OCI-LY7 (cell line): Measurements from ENCODE around the gene NARS2. TPM values are rescaled to one million over a fixed set of nuclear protein-coding genes. Genes with fewer than 3 reads are reported as not detected.
"Not testable (repeated sequence)": the region's sequence is repeated elsewhere in the genome, so short reads cannot be mapped to it uniquely, and the experiment has no call there.

Experiments
- BruUV-seq: library from RNA; stranded (reverse); fragments of 400-500 nt; replicated peaks from 2 replicates; lab custom pipeline; 2021; lab: Mats Ljungman, UMichigan
- CTCF ChIA-PET: fragments of 300-600 bp; sonication (Branson Sonifier 250); formaldehyde crosslinking; loops from one replicate; lab custom pipeline; 2022; ENCODE audit warnings: antibody characterized with exemption; ENCODE audit not compliant: unreplicated experiment; lab: Charles Lee
- POLR2A ChIA-PET: fragments of 300-600 bp; sonication (Branson Sonifier 250); formaldehyde crosslinking; loops from one replicate; lab custom pipeline; 2022; ENCODE audit warnings: antibody characterized with exemption; lab: Charles Lee
- DNase-seq: peaks from one replicate; pipeline ENCODE4 v3.0.0-alpha.2; 2015; ENCODE audit warnings: low spot score
- H2AFZ ChIP-seq: fragments of 200-600 bp; sonication (generic), shearing (Covaris generic); 2 replicates; pipeline ENCODE4 v1.6.1; 2014; ENCODE audit warnings: mild to moderate bottlenecking, antibody characterized with exemption, low read length, moderate library complexity
- H3K27ac ChIP-seq: fragments of 200-600 bp; sonication (generic); 2 replicates; pipeline ENCODE4 v1.5.1; 2014; ENCODE audit warnings: mixed run types, low read depth, mild to moderate bottlenecking, moderate library complexity, low read length, inconsistent platforms; ENCODE audit not compliant: poor library complexity, severe bottlenecking
- H3K36me3 ChIP-seq: fragments of 200-600 bp; sonication (generic); 2 replicates; pipeline ENCODE4 v1.6.1; 2014; ENCODE audit warnings: mild to moderate bottlenecking, antibody characterized with exemption, low read length, moderate library complexity, mixed read lengths; ENCODE audit not compliant: insufficient read depth
- H3K4me1 ChIP-seq: fragments of 200-600 bp; sonication (generic); 2 replicates; pipeline ENCODE4 v1.5.1; 2014; ENCODE audit warnings: mild to moderate bottlenecking, low read length; ENCODE audit not compliant: insufficient read depth, poor library complexity, severe bottlenecking
- H3K4me2 ChIP-seq: fragments of 200-600 bp; sonication (generic); 2 replicates; pipeline ENCODE4 v1.6.1; 2014; ENCODE audit warnings: mild to moderate bottlenecking, low read length
- H3K4me3 ChIP-seq: fragments of 200-600 bp; sonication (generic); 2 replicates; pipeline ENCODE4 v1.5.1; 2014; ENCODE audit warnings: mild to moderate bottlenecking, low read depth, low read length; ENCODE audit not compliant: poor library complexity, severe bottlenecking
- H3K79me2 ChIP-seq: fragments of 200-600 bp; sonication (generic); 2 replicates; pipeline ENCODE4 v1.6.1; 2016; ENCODE audit warnings: low read depth, mild to moderate bottlenecking, low read length, moderate library complexity, mixed read lengths; ENCODE audit not compliant: insufficient read depth
- H3K9me2 ChIP-seq: fragments of 200-600 bp; sonication (generic); 2 replicates; pipeline ENCODE4 v1.6.1; 2016; ENCODE audit warnings: mild to moderate bottlenecking, low read length, mixed read lengths; ENCODE audit not compliant: insufficient read depth
- H3K9me3 ChIP-seq: fragments of 200-600 bp; sonication (generic); 2 replicates; pipeline ENCODE4 v1.6.1; 2014; ENCODE audit warnings: mild to moderate bottlenecking, mixed run types, low read length, mixed read lengths
- H4K20me1 ChIP-seq: fragments of 200-600 bp; sonication (generic); 2 replicates; pipeline ENCODE4 v1.6.1; 2014; ENCODE audit warnings: mild to moderate bottlenecking, antibody characterized with exemption, low read length, moderate library complexity, mixed read lengths; ENCODE audit not compliant: insufficient read depth
- EZH2phosphoT487 ChIP-seq: fragments of 200-600 bp; sonication (generic); IDR thresholded peaks from 2 replicates; pipeline ENCODE4 v1.6.1; 2018; ENCODE audit warnings: low read depth, borderline replicate concordance, mild to moderate bottlenecking, mixed run types, antibody characterized with exemption, low read length, moderate library complexity, mixed read lengths
- intact Hi-C: fragments of 100-400 bp; cut with micrococcal nuclease; formaldehyde crosslinking; loops from one replicate; pipeline ENCODE4 v1.10.0; 2022; ENCODE audit not compliant: unreplicated experiment
- total RNA-seq, 2 experiments: library from RNA; depleted of rRNA in 1 of 2; stranded (reverse); fragments of >200 nt in 1 of 2; shearing (Covaris generic) in 1 of 2; gene quantifications; 2 replicates each; pipeline ENCODE4 v1.2.3, GENCODE V29; 2014 to 2022
- TF ChIP-seq, protein P1 (sequence below): fragments of 200-600 bp; sonication (generic); conservative IDR thresholded peaks from 2 replicates; pipeline ENCODE4 v1.5.1; 2014; ENCODE audit warnings: mild to moderate bottlenecking, antibody characterized with exemption, low read length, moderate library complexity, mixed read lengths

The NARS2 gene
- total RNA-seq, 2 experiments from 2014 or later: 28.1 to 29.2 TPM

DNA sequence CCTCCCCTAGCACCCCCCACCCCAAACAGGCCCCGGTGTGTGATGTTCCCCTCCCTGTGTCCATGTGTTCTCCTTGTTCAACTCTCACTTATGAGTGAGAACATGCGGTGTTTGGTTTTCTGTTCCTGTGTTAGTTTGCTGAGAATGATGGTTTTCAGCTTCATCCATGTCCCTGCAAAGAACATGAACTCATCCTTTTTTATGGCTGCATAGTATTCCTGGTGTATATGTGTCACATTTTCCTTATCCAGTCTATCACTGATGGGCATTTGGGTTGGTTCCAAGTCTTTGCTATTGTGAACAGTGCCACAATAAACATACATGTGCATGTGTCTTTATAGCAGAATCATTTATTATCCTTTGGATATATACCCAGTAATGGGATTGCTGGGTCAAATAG lies 22.9 kb upstream of the NARS2 start:
- H3K9me2 ChIP-seq, H3K27ac ChIP-seq, BruUV-seq, H3K4me3 ChIP-seq, H2AFZ ChIP-seq, intact Hi-C loops, DNase-seq, CTCF ChIA-PET, H3K36me3 ChIP-seq, H3K4me2 ChIP-seq, H3K79me2 ChIP-seq, H3K9me3 ChIP-seq, H3K4me1 ChIP-seq, H4K20me1 ChIP-seq, POLR2A ChIA-PET: not testable (repeated sequence)

DNA sequence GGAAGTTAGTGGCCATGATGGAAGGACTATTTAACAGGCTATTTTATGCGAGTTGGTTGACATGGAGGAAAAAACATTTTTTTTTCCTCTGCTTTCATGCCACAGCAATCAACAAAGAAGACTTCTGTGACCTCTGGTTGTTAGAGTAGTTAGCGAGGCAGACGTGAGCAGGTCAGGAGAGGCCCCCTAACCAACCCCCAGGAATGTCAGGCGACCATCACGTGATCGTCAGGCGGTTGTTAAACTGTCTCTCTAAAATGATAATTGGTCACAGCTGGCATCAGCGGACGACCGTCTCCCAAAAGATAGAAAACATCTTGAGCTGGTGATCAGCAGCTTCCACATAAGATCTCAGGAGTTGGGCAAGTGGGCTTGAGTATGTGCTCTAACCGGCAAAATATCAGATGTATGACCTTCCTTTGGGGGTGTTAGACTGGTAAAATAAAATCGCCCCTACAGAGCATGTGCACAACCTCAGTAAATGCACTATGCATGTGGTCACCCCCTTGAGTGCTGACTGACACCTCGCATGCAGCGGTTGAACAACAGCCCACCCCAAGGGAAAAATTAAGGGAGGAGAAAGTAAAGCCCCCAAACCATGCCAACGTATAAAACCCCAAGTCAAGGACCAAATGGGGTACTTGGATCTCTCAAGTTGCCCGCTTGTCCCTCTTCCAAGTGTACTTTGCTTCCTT lies 20.9 kb upstream of the NARS2 start:
- no peak overlapping the region for H2AFZ ChIP-seq

DNA sequence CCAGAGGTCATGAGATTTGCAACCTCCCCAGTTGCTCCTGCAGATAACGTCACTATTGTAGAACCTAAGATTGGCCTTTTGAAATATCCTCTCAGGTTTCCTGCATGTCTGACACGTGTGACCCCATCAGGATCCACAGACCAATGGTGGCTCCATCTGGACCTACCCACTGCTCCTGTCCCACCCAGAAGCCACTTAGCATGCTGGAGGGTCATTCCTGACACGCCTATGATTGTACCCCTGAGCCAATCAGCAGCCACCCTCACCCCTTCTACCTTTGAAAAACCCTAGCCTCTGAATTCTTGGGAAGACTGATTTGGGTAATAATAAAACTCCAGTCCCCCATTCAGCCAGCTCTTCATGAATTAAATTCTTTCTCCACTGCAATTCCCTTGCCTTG lies 20.1 kb upstream of the NARS2 start:
- DNase-seq: no peak
- ChIA-PET POLR2A (no interaction called here), CTCF (no interaction called here)
- H4K20me1 ChIP-seq: no peaks in the 10 kb centered on the region
- no peak overlapping the region for H3K27ac ChIP-seq
- H3K9me2 ChIP-seq: no peaks in the 10 kb centered on the region
- no peaks in the 10 kb centered on the region for H3K36me3 ChIP-seq
- no peak overlapping the region for H2AFZ ChIP-seq
- no peaks in the 10 kb centered on the region for H3K9me3 ChIP-seq
- no TSS peak for BruUV-seq
- intact Hi-C loops: no loop called here
- TF ChIP-seq, protein P1, sequence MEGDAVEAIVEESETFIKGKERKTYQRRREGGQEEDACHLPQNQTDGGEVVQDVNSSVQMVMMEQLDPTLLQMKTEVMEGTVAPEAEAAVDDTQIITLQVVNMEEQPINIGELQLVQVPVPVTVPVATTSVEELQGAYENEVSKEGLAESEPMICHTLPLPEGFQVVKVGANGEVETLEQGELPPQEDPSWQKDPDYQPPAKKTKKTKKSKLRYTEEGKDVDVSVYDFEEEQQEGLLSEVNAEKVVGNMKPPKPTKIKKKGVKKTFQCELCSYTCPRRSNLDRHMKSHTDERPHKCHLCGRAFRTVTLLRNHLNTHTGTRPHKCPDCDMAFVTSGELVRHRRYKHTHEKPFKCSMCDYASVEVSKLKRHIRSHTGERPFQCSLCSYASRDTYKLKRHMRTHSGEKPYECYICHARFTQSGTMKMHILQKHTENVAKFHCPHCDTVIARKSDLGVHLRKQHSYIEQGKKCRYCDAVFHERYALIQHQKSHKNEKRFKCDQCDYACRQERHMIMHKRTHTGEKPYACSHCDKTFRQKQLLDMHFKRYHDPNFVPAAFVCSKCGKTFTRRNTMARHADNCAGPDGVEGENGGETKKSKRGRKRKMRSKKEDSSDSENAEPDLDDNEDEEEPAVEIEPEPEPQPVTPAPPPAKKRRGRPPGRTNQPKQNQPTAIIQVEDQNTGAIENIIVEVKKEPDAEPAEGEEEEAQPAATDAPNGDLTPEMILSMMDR: no peak
- TF ChIP-seq EZH2phosphoT487: no peak
- no peak overlapping the region for H3K4me3 ChIP-seq
- no peaks in the 10 kb centered on the region for H3K4me1 ChIP-seq
- no peaks in the 10 kb centered on the region for H3K79me2 ChIP-seq
- no peak overlapping the region for H3K4me2 ChIP-seq

More for the DNA sequence above, 20.9 kb upstream of the NARS2 start:
- Histone ChIP-seq H3K4me2 (no peak overlapping the region), H3K27ac (no peak overlapping the region), H3K9me2 (no peaks in the 10 kb centered on the region), H3K4me1 (no peaks in the 10 kb centered on the region), H3K4me3 (no peak overlapping the region), H3K9me3 (no peaks in the 10 kb centered on the region), H4K20me1 (no peaks in the 10 kb centered on the region), H3K79me2 (no peaks in the 10 kb centered on the region), H3K36me3 (no peaks in the 10 kb centered on the region)
- TF ChIP-seq EZH2phosphoT487: no peak
- TF ChIP-seq, protein P1: no peak
- no TSS peak for BruUV-seq
- ChIA-PET POLR2A (no interaction called here), CTCF (no interaction called here)
- no peak for DNase-seq
- intact Hi-C loops: no loop called here
